Skeletal muscle satellite cell (primary cell): Measurements from ENCODE around the gene RNF215.

Experiments
- H3K27me3 ChIP-seq: 2 replicates; pipeline ENCODE4 v1.7.0; 2013; ENCODE audit warnings: low read length; ENCODE audit not compliant: control insufficient read depth, insufficient read depth
- H3K36me3 ChIP-seq: 2 replicates; pipeline ENCODE4 v1.7.0; 2013; ENCODE audit warnings: mild to moderate bottlenecking, control low read depth, low read length; ENCODE audit not compliant: insufficient read depth
- H3K4me1 ChIP-seq: 2 replicates; pipeline ENCODE4 v1.7.0; 2013; ENCODE audit warnings: low read length; ENCODE audit not compliant: control insufficient read depth, insufficient read depth
- H3K4me2 ChIP-seq: 2 replicates; pipeline ENCODE4 v1.7.0; 2013; ENCODE audit warnings: mild to moderate bottlenecking, low read length
- H3K4me3 ChIP-seq: 2 replicates; pipeline ENCODE4 v1.7.0; 2013; ENCODE audit warnings: low read length
- H3K9ac ChIP-seq: 2 replicates; pipeline ENCODE4 v1.7.0; 2013; ENCODE audit warnings: mild to moderate bottlenecking, low read depth, low read length, moderate library complexity
- H3K9me3 ChIP-seq: replicated peaks from 2 replicates; pipeline ENCODE4 v1.7.0; 2013; ENCODE audit warnings: mild to moderate bottlenecking, control low read depth, low read length

RNF215 gene

GRCh38 chr22:30371321-30371720 is 15.9 kb downstream of the RNF215 start:
- H3K9me3 ChIP-seq: no peaks in the 10 kb centered on the region

DNA sequence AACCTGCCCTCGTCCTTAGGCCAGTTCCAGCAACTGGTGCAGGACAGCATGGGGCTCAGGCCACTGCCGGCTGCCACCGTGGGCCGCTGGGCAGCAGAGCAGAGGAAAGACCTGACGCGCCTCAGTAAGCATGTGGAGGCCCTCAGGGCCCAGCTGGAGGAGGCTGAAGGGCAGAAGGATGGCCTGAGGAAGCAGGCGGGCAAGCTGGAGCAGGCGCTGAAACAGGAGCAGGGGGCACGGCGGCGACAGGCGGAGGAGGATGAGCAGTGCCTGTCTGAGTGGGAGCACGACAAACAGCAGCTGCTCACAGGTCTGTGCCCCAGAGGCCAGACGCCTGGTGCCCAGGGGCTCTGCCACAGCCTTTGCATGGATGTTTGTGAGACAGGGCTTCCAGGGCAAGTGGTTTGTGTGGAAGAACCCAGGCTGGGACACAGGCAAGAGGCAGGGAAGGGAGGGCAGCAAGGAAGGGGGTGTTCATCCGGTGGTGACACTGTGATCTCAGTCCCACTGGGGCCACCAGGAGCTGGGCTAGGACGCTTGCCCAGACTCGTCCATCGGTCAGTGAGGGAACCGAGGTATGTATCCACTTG is 16.5 kb downstream of the RNF215 start:
- no peaks in the 10 kb centered on the region for H3K9me3 ChIP-seq
- no peak overlapping the region for H3K4me3 ChIP-seq
- no peaks in the 10 kb centered on the region for H3K27me3 ChIP-seq
- no peak overlapping the region for H3K4me2 ChIP-seq
- no peak overlapping the region for H3K9ac ChIP-seq
- H3K36me3 ChIP-seq: no peaks in the 10 kb centered on the region
- H3K4me1 ChIP-seq: no peaks in the 10 kb centered on the region

More at GRCh38 chr22:30371321-30371720, 15.9 kb downstream of the RNF215 start:
- no peaks in the 10 kb centered on the region for H3K36me3 ChIP-seq
- no peak overlapping the region for H3K4me3 ChIP-seq
- no peak overlapping the region for H3K4me2 ChIP-seq
- no peaks in the 10 kb centered on the region for H3K4me1 ChIP-seq
- H3K9ac ChIP-seq: no peak overlapping the region
- no peaks in the 10 kb centered on the region for H3K27me3 ChIP-seq

- H3K27me3 ChIP-seq: no peaks in the 10 kb centered on the region
- no peaks in the 10 kb centered on the region for H3K9me3 ChIP-seq
- no peak overlapping the region for H3K4me3 ChIP-seq
- H3K4me1 ChIP-seq: no peaks in the 10 kb centered on the region
- no peak overlapping the region for H3K4me2 ChIP-seq
- H3K9ac ChIP-seq: no peak overlapping the region
- H3K36me3 ChIP-seq: no peaks in the 10 kb centered on the region
Measured at GRCh38 chr22:30368420-30368819, 18.8 kb downstream of the RNF215 start.

DNA sequence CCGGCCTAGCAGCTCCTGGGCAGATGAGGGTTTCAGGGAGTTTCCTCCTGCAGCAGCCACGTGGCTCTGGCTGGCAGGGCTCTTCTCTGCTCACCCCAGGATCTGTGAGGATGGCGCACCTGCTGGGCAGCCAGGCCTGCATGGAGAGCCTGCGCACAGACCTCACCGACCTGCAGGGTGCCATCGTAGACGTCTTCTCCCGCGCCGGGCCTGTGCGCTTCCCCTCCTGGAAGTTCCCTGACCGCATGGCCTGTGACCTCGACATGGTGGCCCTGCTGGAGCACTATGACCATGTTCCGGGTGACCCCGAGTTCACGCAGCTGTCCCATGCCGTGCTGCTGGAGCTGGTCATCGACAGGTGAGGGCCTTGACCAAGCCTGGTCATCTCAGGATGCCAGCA is 21.3 kb downstream of the RNF215 start:
- Histone ChIP-seq H3K36me3 (no peaks in the 10 kb centered on the region), H3K9me3 (no peaks in the 10 kb centered on the region), H3K9ac (no peak overlapping the region), H3K4me1 (no peaks in the 10 kb centered on the region), H3K27me3 (no peaks in the 10 kb centered on the region), H3K4me3 (no peak overlapping the region), H3K4me2 (no peak overlapping the region)

DNA sequence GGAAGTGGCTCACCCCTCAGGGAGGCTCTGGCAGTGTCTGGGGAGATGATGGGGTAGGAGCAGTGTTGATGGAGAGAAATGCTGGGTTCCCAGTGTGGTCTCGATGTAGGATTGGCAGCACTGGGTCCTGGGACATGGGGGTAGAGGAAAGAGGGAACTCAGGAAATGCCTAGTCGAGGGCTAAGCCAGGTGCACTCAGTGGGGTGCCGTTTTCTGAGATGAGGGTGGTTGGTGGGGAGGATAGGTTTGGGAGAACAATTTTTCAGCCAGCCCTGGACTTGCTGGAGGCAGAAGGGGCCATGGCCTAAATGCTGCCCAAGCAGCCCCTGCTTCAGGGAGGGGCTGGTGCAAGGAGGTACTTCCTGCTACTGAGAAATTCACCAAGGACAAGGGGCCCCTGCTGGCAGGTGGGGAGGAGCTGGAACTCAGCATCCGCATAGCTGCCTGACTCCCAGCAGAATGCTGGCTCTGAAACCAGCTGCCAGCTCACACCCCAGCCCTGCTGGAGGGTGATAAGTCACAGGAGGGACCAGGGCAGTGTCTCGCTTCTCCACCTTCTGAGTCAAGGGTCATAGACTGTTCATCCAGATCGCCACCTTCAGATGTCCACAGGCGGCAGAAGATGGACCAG is 24.4 kb downstream of the RNF215 start:
- Histone ChIP-seq H3K4me2 (no peak overlapping the region), H3K9me3 (no peaks in the 10 kb centered on the region), H3K9ac (no peak overlapping the region), H3K4me1 (no peaks in the 10 kb centered on the region), H3K4me3 (no peak overlapping the region), H3K27me3 (no peaks in the 10 kb centered on the region), H3K36me3 (no peaks in the 10 kb centered on the region)

GRCh38 chr22:30361916-30362650 is 25.1 kb downstream of the RNF215 start:
- no peak overlapping the region for H3K4me3 ChIP-seq

GRCh38 chr22:30358541-30358940 is 28.7 kb downstream of the RNF215 start:
- H3K27me3 ChIP-seq: no peaks in the 10 kb centered on the region

More at GRCh38 chr22:30361916-30362650, 25.1 kb downstream of the RNF215 start:
- Histone ChIP-seq H3K9me3 (no peaks in the 10 kb centered on the region), H3K4me2 (no peak overlapping the region), H3K36me3 (no peaks in the 10 kb centered on the region), H3K4me1 (no peaks in the 10 kb centered on the region), H3K27me3 (no peaks in the 10 kb centered on the region), H3K9ac (no peak overlapping the region)

GRCh38 chr22:30357650-30358215 is 29.5 kb downstream of the RNF215 start:
- no peak overlapping the region for H3K9ac ChIP-seq
- H3K27me3 ChIP-seq: no peaks in the 10 kb centered on the region
- H3K9me3 ChIP-seq: no peaks in the 10 kb centered on the region
- H3K36me3 ChIP-seq: peaks cover 10% of the 10 kb centered on the region
- peaks cover 21% of the 10 kb centered on the region for H3K4me1 ChIP-seq
- peak overlapping the region; percentile 92 for H3K4me3 ChIP-seq
- H3K4me2 ChIP-seq: peak overlapping the region; percentile 99

More at GRCh38 chr22:30358541-30358940, 28.7 kb downstream of the RNF215 start:
- Histone ChIP-seq H3K36me3 (peaks cover 7% of the 10 kb centered on the region), H3K9ac (no peak overlapping the region), H3K4me3 (no peak overlapping the region), H3K4me1 (peaks cover 21% of the 10 kb centered on the region), H3K9me3 (no peaks in the 10 kb centered on the region), H3K4me2 (no peak overlapping the region)

DNA sequence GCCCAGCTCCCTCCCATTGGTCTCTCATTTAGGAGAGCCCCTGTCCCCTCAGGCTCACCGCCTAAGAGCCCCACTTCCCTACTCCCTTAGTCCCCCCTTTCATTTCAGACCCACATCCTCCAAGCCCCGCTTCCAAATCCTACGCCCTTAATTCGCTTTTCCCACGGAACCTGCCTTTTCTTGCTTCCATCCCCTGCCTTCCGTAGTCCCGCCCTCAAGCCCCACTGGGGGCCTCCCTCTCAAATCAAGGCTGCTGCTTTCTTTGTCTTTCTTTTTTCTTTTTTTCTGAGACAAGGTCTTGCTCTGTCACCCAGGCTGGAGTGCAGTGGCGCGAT is 30.0 kb downstream of the RNF215 start:
- peak overlapping the region; percentile 95 for H3K9ac ChIP-seq
- no peaks in the 10 kb centered on the region for H3K27me3 ChIP-seq
- no peaks in the 10 kb centered on the region for H3K9me3 ChIP-seq
- H3K4me2 ChIP-seq: peak overlapping the region; percentile 99
- H3K4me3 ChIP-seq: peak overlapping the region; percentile 92
- H3K4me1 ChIP-seq: peaks cover 21% of the 10 kb centered on the region
- H3K36me3 ChIP-seq: peaks cover 16% of the 10 kb centered on the region

GRCh38 chr22:30356449-30357235 is 30.6 kb downstream of the RNF215 start, which contains the start of the genes CCDC157 and SF3A1:
TSS of gene CCDC157 (plus strand) at chr22:30357007. CDS start at chr22:30366001, 8,994 bp downstream.
TSS of gene SF3A1 (minus strand) at chr22:30356894. CDS start at chr22:30356792, 102 bp downstream.
- Histone ChIP-seq H3K4me2 (peak within 1 kb of the TSS; percentile 99), H3K4me1 (peaks cover 21% of the 10 kb centered on the region), H3K9me3 (no peaks in the 10 kb centered on the region), H3K36me3 (peaks cover 21% of the 10 kb centered on the region), H3K27me3 (no peaks in the 10 kb centered on the region), H3K4me3 (peak within 1 kb of the TSS; percentile 92), H3K9ac (peak within 1 kb of the TSS; percentile 95)

GRCh38 chr22:30354644-30355043 is 32.6 kb downstream of the RNF215 start:
- Histone ChIP-seq H3K9ac (peak overlapping the region; percentile 95), H3K4me2 (peak overlapping the region; percentile 99), H3K4me1 (peaks cover 21% of the 10 kb centered on the region), H3K9me3 (no peaks in the 10 kb centered on the region), H3K4me3 (no peak overlapping the region), H3K27me3 (no peaks in the 10 kb centered on the region), H3K36me3 (peaks cover 38% of the 10 kb centered on the region)
